ENCODE data around the gene FHIT.

The FHIT gene

DNA sequence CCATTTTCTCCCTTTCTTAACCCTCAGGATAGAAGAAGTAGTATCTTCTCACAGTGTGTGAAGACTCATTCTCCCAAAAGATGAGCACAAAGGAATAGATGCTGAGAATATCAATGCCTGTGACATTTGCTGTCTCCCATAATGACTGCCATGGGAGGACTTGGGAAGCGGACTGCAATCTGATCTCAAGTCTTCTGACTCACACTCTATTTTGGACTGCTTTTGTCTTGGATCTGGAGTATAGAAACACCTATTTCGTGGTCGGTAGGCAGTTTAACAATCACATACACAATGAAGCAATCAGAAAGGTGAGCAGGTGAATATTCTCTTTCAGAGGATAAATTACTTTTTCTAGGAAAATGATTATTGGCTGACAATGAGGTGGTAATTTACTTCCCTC, 852.0 kb downstream of the FHIT start:
- TF ChIP-seq, protein P1, sequence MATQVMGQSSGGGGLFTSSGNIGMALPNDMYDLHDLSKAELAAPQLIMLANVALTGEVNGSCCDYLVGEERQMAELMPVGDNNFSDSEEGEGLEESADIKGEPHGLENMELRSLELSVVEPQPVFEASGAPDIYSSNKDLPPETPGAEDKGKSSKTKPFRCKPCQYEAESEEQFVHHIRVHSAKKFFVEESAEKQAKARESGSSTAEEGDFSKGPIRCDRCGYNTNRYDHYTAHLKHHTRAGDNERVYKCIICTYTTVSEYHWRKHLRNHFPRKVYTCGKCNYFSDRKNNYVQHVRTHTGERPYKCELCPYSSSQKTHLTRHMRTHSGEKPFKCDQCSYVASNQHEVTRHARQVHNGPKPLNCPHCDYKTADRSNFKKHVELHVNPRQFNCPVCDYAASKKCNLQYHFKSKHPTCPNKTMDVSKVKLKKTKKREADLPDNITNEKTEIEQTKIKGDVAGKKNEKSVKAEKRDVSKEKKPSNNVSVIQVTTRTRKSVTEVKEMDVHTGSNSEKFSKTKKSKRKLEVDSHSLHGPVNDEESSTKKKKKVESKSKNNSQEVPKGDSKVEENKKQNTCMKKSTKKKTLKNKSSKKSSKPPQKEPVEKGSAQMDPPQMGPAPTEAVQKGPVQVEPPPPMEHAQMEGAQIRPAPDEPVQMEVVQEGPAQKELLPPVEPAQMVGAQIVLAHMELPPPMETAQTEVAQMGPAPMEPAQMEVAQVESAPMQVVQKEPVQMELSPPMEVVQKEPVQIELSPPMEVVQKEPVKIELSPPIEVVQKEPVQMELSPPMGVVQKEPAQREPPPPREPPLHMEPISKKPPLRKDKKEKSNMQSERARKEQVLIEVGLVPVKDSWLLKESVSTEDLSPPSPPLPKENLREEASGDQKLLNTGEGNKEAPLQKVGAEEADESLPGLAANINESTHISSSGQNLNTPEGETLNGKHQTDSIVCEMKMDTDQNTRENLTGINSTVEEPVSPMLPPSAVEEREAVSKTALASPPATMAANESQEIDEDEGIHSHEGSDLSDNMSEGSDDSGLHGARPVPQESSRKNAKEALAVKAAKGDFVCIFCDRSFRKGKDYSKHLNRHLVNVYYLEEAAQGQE (IDR thresholded peaks at IDR 0.05; ENCODE audit: insufficient read depth in 1 of 2, low read depth in 2 of 2, low read length in 2 of 2): no peak
- TF ChIP-seq POLR2AphosphoS5 (IDR thresholded peaks at IDR 0.05; ENCODE audit: low read depth, low read length) (no peak), FOXP2 (optimal IDR thresholded peaks at IDR 0.05; ENCODE audit: borderline replicate concordance, extremely low read depth, extremely low read length, insufficient read depth) (no peak), SIN3A (IDR thresholded peaks at IDR 0.05; ENCODE audit: borderline replicate concordance, insufficient read depth, low read length) (no peak), TAF1 (IDR thresholded peaks at IDR 0.05; ENCODE audit: borderline replicate concordance, insufficient read depth, low read length) (no peak)

GRCh38 chr3:60395173-60395762, 856.0 kb downstream of the FHIT start:
- TF ChIP-seq, protein P1 (IDR thresholded peaks at IDR 0.05; ENCODE audit: insufficient read depth in 1 of 2, low read depth in 2 of 2, low read length in 2 of 2): no peak
- TF ChIP-seq TAF1 (IDR thresholded peaks at IDR 0.05; ENCODE audit: borderline replicate concordance, insufficient read depth, low read length): no peak

DNA sequence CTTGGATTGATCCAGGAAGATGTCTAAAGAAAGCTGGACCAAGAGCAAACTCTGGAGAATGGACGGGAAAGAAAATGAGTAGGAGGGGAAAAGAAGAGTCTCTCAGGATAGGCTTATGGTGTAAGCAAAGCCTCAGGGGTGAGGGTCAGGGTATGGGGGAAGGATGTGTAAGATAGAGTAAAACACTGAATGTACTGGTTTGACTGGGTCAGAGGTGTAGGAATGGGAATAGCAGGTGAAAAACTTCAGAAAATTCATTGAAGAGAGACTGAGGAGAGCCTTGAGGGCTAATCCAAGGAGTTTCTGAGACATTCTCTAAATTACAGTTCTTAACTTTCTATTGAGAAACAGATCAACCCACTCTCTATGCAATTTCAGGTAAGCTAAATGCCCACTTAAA, 857.3 kb downstream of the FHIT start:
- no peak for TF ChIP-seq TAF1 (IDR thresholded peaks at IDR 0.05; ENCODE audit: borderline replicate concordance, insufficient read depth, low read length)

GRCh38 chr3:60392501-60392900, 858.8 kb downstream of the FHIT start:
- TF ChIP-seq TAF1 (IDR thresholded peaks at IDR 0.05; ENCODE audit: borderline replicate concordance, insufficient read depth, low read length): no peak
- no peak for TF ChIP-seq FOXP2 (optimal IDR thresholded peaks at IDR 0.05; ENCODE audit: borderline replicate concordance, extremely low read depth, extremely low read length, insufficient read depth)
- no peak for TF ChIP-seq POLR2AphosphoS5 (IDR thresholded peaks at IDR 0.05; ENCODE audit: low read depth, low read length)
- no peak for TF ChIP-seq SIN3A (IDR thresholded peaks at IDR 0.05; ENCODE audit: borderline replicate concordance, insufficient read depth, low read length)
- TF ChIP-seq, protein P1 (IDR thresholded peaks at IDR 0.05; ENCODE audit: insufficient read depth in 1 of 2, low read depth in 2 of 2, low read length in 2 of 2): no peak

DNA sequence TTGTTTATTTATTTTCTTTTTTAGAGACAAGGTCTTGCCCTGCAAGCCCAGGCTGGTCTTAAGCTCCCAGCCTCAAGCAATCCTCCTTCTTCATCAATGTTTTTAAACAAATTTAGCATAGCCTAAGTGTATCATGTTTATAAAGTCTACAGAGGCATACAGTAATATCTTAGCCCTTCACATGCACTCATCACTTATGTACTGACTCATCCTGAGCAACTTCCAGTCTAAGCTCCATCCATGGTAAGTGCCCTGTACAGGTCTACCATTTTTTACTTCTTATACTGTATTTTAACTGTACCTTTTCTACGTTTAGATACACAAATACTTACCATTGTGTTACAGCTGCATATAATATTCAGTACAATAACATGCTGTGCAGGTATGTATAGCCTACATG, 860.0 kb downstream of the FHIT start:
- no peak for TF ChIP-seq POLR2AphosphoS5 (IDR thresholded peaks at IDR 0.05; ENCODE audit: low read depth, low read length)
- TF ChIP-seq, protein P1 (IDR thresholded peaks at IDR 0.05; ENCODE audit: insufficient read depth in 1 of 2, low read depth in 2 of 2, low read length in 2 of 2): no peak
- TF ChIP-seq FOXP2 (optimal IDR thresholded peaks at IDR 0.05; ENCODE audit: borderline replicate concordance, extremely low read depth, extremely low read length, insufficient read depth): no peak
- no peak for TF ChIP-seq SIN3A (IDR thresholded peaks at IDR 0.05; ENCODE audit: borderline replicate concordance, insufficient read depth, low read length)
- no peak for TF ChIP-seq TAF1 (IDR thresholded peaks at IDR 0.05; ENCODE audit: borderline replicate concordance, insufficient read depth, low read length)
